Measurements from ENCODE around the gene ZNF664.

GRCh38 chr12:124036171-124036598 lies 63.2 kb downstream of the ZNF664 start:
- TF ChIP-seq, protein P1, sequence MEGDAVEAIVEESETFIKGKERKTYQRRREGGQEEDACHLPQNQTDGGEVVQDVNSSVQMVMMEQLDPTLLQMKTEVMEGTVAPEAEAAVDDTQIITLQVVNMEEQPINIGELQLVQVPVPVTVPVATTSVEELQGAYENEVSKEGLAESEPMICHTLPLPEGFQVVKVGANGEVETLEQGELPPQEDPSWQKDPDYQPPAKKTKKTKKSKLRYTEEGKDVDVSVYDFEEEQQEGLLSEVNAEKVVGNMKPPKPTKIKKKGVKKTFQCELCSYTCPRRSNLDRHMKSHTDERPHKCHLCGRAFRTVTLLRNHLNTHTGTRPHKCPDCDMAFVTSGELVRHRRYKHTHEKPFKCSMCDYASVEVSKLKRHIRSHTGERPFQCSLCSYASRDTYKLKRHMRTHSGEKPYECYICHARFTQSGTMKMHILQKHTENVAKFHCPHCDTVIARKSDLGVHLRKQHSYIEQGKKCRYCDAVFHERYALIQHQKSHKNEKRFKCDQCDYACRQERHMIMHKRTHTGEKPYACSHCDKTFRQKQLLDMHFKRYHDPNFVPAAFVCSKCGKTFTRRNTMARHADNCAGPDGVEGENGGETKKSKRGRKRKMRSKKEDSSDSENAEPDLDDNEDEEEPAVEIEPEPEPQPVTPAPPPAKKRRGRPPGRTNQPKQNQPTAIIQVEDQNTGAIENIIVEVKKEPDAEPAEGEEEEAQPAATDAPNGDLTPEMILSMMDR (IDR thresholded peaks at IDR 0.05), result no peak
- no peak for TF ChIP-seq EP300 (IDR thresholded peaks at IDR 0.05)
- no peak for TF ChIP-seq POLR2AphosphoS5 (IDR thresholded peaks at IDR 0.05)
